CD4-positive, alpha-beta memory T cell (primary cell): ENCODE results near the gene PODXL. TPM values are rescaled to one million over a fixed set of nuclear protein-coding genes. Genes with fewer than 3 reads are reported as not detected.
"Not testable (repeated sequence)": the region's sequence is repeated elsewhere in the genome, so short reads cannot be mapped to it uniquely, and the experiment has no call there.

ENCODE experiments used
- CTCF ChIA-PET: fragments of 350-600 bp; sonication (Branson Sonifier 250); formaldehyde crosslinking; loops from one replicate; lab custom pipeline; 2021; ENCODE audit warnings: inconsistent platforms; ENCODE audit not compliant: partially characterized antibody; lab: Charles Lee
- POLR2A ChIA-PET: fragments of 350-600 bp; sonication (Branson Sonifier 250); formaldehyde crosslinking; loops from one replicate; lab custom pipeline; 2021; ENCODE audit not compliant: partially characterized antibody; lab: Charles Lee
- DNase-seq, 5 donors: peaks; one replicate each; pipeline versions ENCODE4 v3.0.0 to v3.0.0-alpha.2; 2020 to 2022; ENCODE audit warnings: mixed read lengths in 1 of 5
- H3K27ac ChIP-seq: one replicate; pipeline ENCODE4 v1.7.0; 2013; ENCODE audit warnings: low read depth, low read length
- H3K27me3 ChIP-seq: 2 replicates; pipeline ENCODE4 v1.7.0; 2013; ENCODE audit warnings: mild to moderate bottlenecking, low read length, moderate library complexity; ENCODE audit not compliant: insufficient read depth
- H3K36me3 ChIP-seq: 2 replicates; pipeline ENCODE4 v1.7.0; 2013; ENCODE audit warnings: mild to moderate bottlenecking, low read length, moderate library complexity; ENCODE audit not compliant: insufficient read depth
- H3K4me1 ChIP-seq: 2 replicates; pipeline ENCODE4 v1.7.0; 2013; ENCODE audit warnings: mild to moderate bottlenecking, low read length, moderate library complexity; ENCODE audit not compliant: insufficient read depth
- H3K4me3 ChIP-seq, 2 donors: one replicate each; pipeline ENCODE4 v1.7.0; 2013; ENCODE audit warnings: low read length in 2 of 2, mild to moderate bottlenecking in 1 of 2
- H3K9me3 ChIP-seq, 2 donors: one replicate each; pipeline ENCODE4 v1.7.0; 2013; ENCODE audit warnings: low read length in 2 of 2, control low read depth in 1 of 2; ENCODE audit not compliant: control insufficient read depth in 1 of 2
- H3K27ac Mint-ChIP-seq, 7 donors: one replicate each; pipeline ENCODE4 v1.8.0; 2020 to 2021; ENCODE audit warnings: mixed read lengths in 7 of 7, mild to moderate bottlenecking in 6 of 7, inconsistent platforms in 3 of 7, moderate library complexity in 3 of 7
- H3K27me3 Mint-ChIP-seq, 2 donors: one replicate each; pipeline ENCODE4 v1.8.0; 2020 to 2021; ENCODE audit warnings: mixed read lengths in 2 of 2
- H3K36me3 Mint-ChIP-seq, 2 donors: one replicate each; pipeline ENCODE4 v1.8.0; 2020 to 2021; ENCODE audit warnings: mixed read lengths in 2 of 2, inconsistent platforms in 1 of 2, mild to moderate bottlenecking in 1 of 2
- H3K4me1 Mint-ChIP-seq, 4 donors: one replicate each; pipeline ENCODE4 v1.8.0; 2020 to 2021; ENCODE audit warnings: mixed read lengths in 4 of 4, mild to moderate bottlenecking in 1 of 4
- H3K4me3 Mint-ChIP-seq, 8 donors: one replicate each; pipeline ENCODE4 v1.8.0; 2020 to 2021; ENCODE audit warnings: mixed read lengths in 8 of 8, mild to moderate bottlenecking in 7 of 8, moderate library complexity in 6 of 8, inconsistent platforms in 3 of 8
- H3K9me3 Mint-ChIP-seq, 8 donors: one replicate each; pipeline ENCODE4 v1.8.0; 2020 to 2021; ENCODE audit warnings: mixed read lengths in 8 of 8, mild to moderate bottlenecking in 5 of 8, inconsistent platforms in 3 of 8, moderate library complexity in 1 of 8
- intact Hi-C: fragments of 100-400 bp; cut with micrococcal nuclease; formaldehyde crosslinking; loops from one replicate; pipeline ENCODE4 v1.15.1; 2023
- polyA plus RNA-seq, 2 donors: library from polyadenylated mRNA; unstranded; fragments of 300-500 nt; fragmentation: Illumina TruSeq; gene quantifications; one replicate each; pipeline ENCODE4 v1.2.3, GENCODE V29; 2021
- total RNA-seq, 2 experiments: library from RNA; stranded (reverse); gene quantifications; one replicate each; pipeline ENCODE4 v1.2.3, GENCODE V29; 2021

Gene PODXL
- total and polyA plus RNA-seq, 4 experiments from 2014 or later: 0.47 to 1.3 (median 1.2) TPM

DNA sequence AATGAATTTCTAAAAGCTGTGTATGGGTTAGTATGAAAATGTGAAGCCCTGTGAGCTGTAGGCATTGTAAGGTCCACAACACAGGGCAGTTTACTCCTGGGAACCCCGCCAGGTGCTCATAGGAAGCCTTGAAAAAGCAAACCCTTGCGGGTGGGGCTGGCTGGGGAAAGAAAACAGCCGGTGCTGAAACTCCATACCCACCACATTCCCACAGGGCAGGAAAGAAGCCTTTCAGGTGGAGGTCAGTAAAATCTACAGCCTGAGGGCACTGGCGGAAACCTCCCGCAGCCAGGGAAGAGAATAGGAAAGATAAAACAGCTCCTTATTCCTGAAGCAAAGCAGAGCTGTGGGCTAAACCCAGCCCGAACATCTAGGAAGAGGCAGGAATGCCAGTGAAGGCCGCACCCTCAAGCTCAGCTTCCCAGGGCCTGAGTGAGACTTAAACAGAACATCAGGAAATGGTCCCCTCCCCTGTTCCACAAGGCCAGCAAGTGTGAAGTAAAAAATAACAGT lies 34.7 kb downstream of the PODXL start:
- intact Hi-C loops: no loop called here

DNA sequence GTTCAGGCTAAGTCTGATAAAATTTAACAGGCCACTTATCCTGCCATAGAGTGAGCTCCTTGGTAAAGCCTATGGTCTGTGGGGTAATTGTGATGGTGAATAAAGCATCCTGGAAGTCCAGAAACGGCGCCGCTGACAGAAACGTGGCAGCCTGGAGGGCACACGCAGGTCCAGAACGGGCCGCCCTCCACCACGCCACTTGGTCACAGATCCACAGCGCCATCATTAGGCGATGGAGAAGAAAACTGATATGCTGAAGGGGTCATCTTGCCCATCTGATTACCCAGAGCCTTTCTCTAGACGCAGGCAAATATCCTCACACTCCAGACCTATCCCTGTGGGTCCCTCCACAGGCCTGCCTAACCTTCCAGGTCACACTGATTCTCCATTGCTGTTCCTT lies 37.8 kb downstream of the PODXL start:
- Histone ChIP-seq H3K4me3 (no peak overlapping the region), H3K9me3 (no peaks in the 10 kb centered on the region), H3K27me3 (no peaks in the 10 kb centered on the region), H3K27ac (no peak overlapping the region), H3K36me3 (no peaks in the 10 kb centered on the region), H3K4me1 (peaks cover 9% of the 10 kb centered on the region)
- no peaks in the 10 kb centered on the region for H3K36me3 Mint-ChIP-seq
- H3K27me3 Mint-ChIP-seq: peaks cover 0 to under 1% of the 10 kb centered on the region in 2 donors
- ChIA-PET CTCF (no interaction called here), POLR2A (no interaction called here)
- no peak overlapping the region for H3K27ac Mint-ChIP-seq
- H3K4me3 Mint-ChIP-seq: no peak overlapping the region
- no peak for DNase-seq
- H3K4me1 Mint-ChIP-seq: peaks cover 6 to 17% (median 12%) of the 10 kb centered on the region in 4 donors
- intact Hi-C loops: no loop called here
- no peaks in the 10 kb centered on the region for H3K9me3 Mint-ChIP-seq

More for the DNA sequence above, 34.7 kb downstream of the PODXL start:
- Histone ChIP-seq H3K4me1 (peaks cover 8% of the 10 kb centered on the region), H3K9me3 (no peaks in the 10 kb centered on the region), H3K4me3 (no peak overlapping the region), H3K27ac (no peak overlapping the region), H3K36me3 (no peaks in the 10 kb centered on the region), H3K27me3 (no peaks in the 10 kb centered on the region)
- ChIA-PET POLR2A (interaction anchor here (0.7 kb wide), 1 partner anchor 53 kb away, joined by 5 read pairs; no protein-coding TSS in a partner anchor), CTCF (interaction anchor here (1.1 to 3.5 kb wide), 4 partner anchors 10 to 167 kb away, joined by 3 to 21 read pairs (median 3); no protein-coding TSS in a partner anchor)
- no peaks in the 10 kb centered on the region for H3K9me3 Mint-ChIP-seq
- no peak for DNase-seq
- H3K36me3 Mint-ChIP-seq: no peaks in the 10 kb centered on the region
- peaks cover 6 to 16% (median 11%) of the 10 kb centered on the region in 4 donors for H3K4me1 Mint-ChIP-seq
- no peak overlapping the region for H3K27ac Mint-ChIP-seq
- peak overlapping the region in 5 of 8 donors; percentile 17 to 55 (median 39) for H3K4me3 Mint-ChIP-seq
- H3K27me3 Mint-ChIP-seq: no peaks in the 10 kb centered on the region

DNA sequence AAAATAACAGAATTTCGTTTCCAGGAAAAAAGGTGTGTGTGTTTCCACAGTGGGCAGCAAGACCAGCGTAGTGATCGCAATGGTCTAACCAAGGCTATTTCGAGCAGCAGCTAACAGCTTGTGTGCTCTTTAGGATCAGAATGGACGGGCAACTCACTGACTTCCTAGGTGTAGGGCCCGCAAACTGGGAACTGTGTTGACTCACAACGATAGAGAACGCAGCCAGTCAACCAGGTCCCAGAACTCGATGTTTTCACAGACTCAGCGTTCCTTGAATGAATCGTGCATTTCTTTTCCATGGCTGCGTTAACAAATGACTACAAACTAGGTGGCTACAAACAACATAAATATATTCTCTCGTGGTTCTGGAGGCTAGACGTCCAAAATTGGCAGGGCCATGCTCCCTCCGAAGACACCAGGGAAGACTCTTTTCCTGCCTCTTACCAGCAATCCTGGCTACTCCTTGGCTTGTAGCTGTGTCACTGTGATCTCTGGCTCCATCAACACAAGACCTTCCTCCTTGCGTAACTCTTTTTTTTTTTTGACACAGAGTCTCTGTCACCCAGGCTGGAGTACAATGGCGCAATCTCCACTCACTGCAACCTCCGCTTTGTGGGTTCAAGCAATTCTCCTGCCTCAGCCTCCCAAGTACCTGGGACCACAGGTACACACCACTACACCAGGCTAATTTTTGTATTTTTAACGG lies 39.1 kb downstream of the PODXL start:
- no peak overlapping the region for H3K27ac Mint-ChIP-seq
- H3K27me3 ChIP-seq: no peaks in the 10 kb centered on the region
- ChIA-PET CTCF (interaction anchor here (6.8 kb wide), 1 partner anchor 16 kb away, joined by 79 read pairs; no protein-coding TSS in a partner anchor), POLR2A (no interaction called here)
- DNase-seq: no peak
- H3K36me3 Mint-ChIP-seq: no peaks in the 10 kb centered on the region
- H3K9me3 Mint-ChIP-seq: no peaks in the 10 kb centered on the region
- H3K27me3 Mint-ChIP-seq: peaks cover 0 to 4% of the 10 kb centered on the region in 2 donors
- H3K4me3 Mint-ChIP-seq: no peak overlapping the region
- peaks cover 9 to 17% (median 13%) of the 10 kb centered on the region in 4 donors for H3K4me1 Mint-ChIP-seq
- H3K4me1 ChIP-seq: peaks cover 11% of the 10 kb centered on the region
- no peaks in the 10 kb centered on the region for H3K36me3 ChIP-seq
- H3K4me3 ChIP-seq: no peak overlapping the region
- no peak overlapping the region for H3K27ac ChIP-seq
- H3K9me3 ChIP-seq: no peaks in the 10 kb centered on the region
- intact Hi-C loops: no loop called here

DNA sequence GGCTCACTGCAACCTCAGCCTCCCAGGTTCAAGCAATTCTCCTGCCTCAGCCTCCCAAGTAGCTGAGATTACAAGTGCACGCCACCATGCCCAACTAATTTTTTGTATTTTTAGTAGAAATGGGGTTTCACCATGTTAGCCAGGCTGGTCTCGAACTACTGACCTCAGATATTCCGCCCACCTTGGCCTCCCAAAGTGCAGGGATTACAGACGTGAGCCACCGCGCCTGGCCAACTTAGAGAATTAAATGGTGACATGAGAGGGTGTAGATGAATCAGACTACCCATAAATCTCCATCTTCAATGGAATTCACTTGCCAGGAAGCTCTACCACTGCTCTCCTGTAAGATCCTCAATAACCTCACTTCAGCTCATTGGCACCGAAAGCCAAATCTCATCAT lies 41.0 kb downstream of the PODXL start:
- CTCF ChIA-PET: interaction anchor here (0.6 to 6.8 kb wide), 5 partner anchors 14 to 1310 kb away, joined by 3 to 79 read pairs (median 3); partner anchors contain the start of gene TMEM209
- H3K9me3 Mint-ChIP-seq, POLR2A ChIA-PET, intact Hi-C loops, H3K4me3 ChIP-seq, H3K36me3 Mint-ChIP-seq, H3K4me3 Mint-ChIP-seq, H3K9me3 ChIP-seq, H3K27me3 ChIP-seq, H3K27me3 Mint-ChIP-seq, H3K27ac Mint-ChIP-seq, H3K36me3 ChIP-seq, H3K4me1 ChIP-seq, H3K27ac ChIP-seq, DNase-seq: not testable (repeated sequence)
- peaks cover 12 to 16% (median 14%) of the 10 kb centered on the region in 4 donors for H3K4me1 Mint-ChIP-seq

DNA sequence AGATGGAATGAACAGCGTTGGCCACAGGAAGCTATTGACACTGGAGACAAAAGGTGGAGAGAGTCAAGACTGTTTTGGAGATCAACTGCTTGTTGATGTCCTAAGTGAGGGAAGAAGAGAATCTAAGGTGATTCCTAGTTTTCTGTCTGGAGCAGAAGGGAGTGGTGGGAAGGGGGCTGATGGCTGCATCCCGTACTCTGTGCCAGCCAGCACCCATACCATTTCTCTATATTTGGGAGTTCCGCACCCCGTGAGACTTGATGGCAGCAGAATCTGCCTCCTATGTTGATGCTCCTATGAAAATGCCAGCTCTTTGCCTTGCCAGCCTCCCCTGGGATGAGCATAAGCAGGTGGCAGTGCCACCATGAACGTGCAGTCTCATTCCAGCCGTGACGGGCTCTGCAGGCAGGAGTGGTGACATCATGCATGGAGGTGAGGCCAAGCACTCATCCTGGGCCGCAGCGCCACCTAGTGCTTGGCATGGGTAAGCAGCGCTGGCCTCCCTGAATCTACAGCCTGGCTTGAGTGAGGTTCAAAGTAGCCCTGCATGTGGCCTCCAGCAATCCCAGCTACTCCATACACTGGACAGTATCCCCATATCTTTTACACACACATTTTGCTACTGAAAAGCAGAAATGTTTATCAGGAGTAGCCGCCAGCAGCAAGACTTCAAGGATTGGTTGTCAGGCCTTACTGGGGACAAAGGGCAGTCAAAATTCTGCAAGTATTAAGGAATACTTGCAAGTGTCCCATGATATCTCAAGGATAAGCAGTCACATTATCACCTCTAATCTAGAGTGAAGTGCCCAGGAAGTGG lies 43.0 kb downstream of the PODXL start:
- DNase-seq: peak; percentile 61 to 70 (median 63)
- intact Hi-C loops: loop anchor here (5.0 kb wide), 1 partner anchor 616 kb away; no protein-coding TSS in a partner anchor
- Mint-ChIP-seq H3K4me3 (peak overlapping the region in 4 of 8 donors; percentile 32 to 63 (median 57)), H3K9me3 (no peaks in the 10 kb centered on the region), H3K4me1 (peaks cover 12 to 17% (median 15%) of the 10 kb centered on the region in 4 donors), H3K27ac (peak overlapping the region in 2 of 7 donors; percentile 43 to 68), H3K27me3 (peaks cover 0 to 4% of the 10 kb centered on the region in 2 donors), H3K36me3 (no peaks in the 10 kb centered on the region)
- Histone ChIP-seq H3K9me3 (no peaks in the 10 kb centered on the region), H3K27ac (no peak overlapping the region), H3K27me3 (no peaks in the 10 kb centered on the region), H3K4me3 (no peak overlapping the region), H3K36me3 (no peaks in the 10 kb centered on the region), H3K4me1 (peaks cover 6% of the 10 kb centered on the region)
- CTCF ChIA-PET: interaction anchor here (0.5 to 6.8 kb wide), 7 partner anchors 8 to 471 kb away, joined by 3 to 79 read pairs (median 4); no protein-coding TSS in a partner anchor
- POLR2A ChIA-PET: interaction anchor here (1.1 kb wide), 1 partner anchor 12 kb away, joined by 3 read pairs; no protein-coding TSS in a partner anchor

DNA sequence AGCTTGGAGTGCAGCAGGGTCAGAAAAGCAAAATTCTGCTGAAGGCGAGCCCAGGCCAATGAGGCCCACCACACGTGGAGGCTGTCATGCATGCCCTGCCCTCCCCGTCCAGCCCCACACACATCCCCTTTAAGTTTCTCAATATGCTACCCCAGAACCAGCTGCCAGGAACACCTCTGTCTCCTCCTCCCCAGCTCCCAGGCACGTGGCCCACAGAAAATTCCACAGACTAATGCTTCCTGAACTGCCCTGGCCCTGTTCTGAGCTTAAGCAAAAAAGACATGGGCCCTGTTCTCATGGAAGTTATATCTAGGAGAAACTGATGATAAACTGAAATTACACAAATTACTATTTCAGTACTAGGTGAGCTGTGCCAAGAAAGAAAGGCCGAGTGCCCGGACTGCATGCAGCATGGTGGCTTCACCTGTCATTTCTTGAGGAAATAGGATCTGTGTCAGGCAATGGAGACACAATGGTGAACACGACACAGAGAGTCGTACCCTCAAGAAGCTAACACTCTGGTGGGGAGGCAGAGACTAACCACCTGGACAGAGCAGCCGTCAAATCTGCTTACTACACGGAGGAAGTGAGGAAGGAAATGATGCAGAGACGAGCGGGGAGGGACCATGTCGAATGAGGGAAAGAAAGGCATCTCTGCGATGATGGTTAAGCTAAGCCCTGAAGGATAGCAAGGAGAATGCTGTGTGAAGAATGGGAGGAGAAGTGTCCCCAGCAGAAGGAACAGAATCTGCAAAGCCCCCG lies 44.5 kb downstream of the PODXL start:
- POLR2A ChIA-PET: no interaction called here
- Mint-ChIP-seq H3K4me1 (peaks cover 20 to 26% (median 22%) of the 10 kb centered on the region in 4 donors), H3K27ac (peak overlapping the region in 2 of 7 donors; percentile 33 to 78), H3K36me3 (no peaks in the 10 kb centered on the region), H3K4me3 (no peak overlapping the region), H3K27me3 (peaks cover 0 to 4% of the 10 kb centered on the region in 2 donors), H3K9me3 (no peaks in the 10 kb centered on the region)
- intact Hi-C loops: loop anchor here (5.0 kb wide), 1 partner anchor 615 kb away; no protein-coding TSS in a partner anchor
- Histone ChIP-seq H3K27me3 (no peaks in the 10 kb centered on the region), H3K27ac (no peak overlapping the region), H3K4me1 (peaks cover 10% of the 10 kb centered on the region), H3K4me3 (no peak overlapping the region), H3K36me3 (no peaks in the 10 kb centered on the region), H3K9me3 (no peaks in the 10 kb centered on the region)
- CTCF ChIA-PET: interaction anchor here (0.6 to 6.8 kb wide), 9 partner anchors 10 to 1489 kb away, joined by 3 to 79 read pairs (median 4); no protein-coding TSS in a partner anchor
- no peak for DNase-seq
